GM19324 (cell line): Measurements from ENCODE around the gene LRWD1.
"Not testable (repeated sequence)": the region's sequence is repeated elsewhere in the genome, so short reads cannot be mapped to it uniquely, and the experiment has no call there.

ENCODE experiments used
- ATAC-seq: cut with Tn5 transposase; IDR thresholded peaks from one replicate; pipeline ENCODE4 v1.9.1; 2021; ENCODE audit warnings: mild to moderate bottlenecking, moderate library complexity; ENCODE audit not compliant: unreplicated experiment, low FRiP score

The LRWD1 gene

GRCh38 chr7:102493220-102493935, 28.6 kb downstream of the LRWD1 start:
- ATAC-seq, result not testable (repeated sequence)

GRCh38 chr7:102494026-102494425, 29.2 kb downstream of the LRWD1 start:
- ATAC-seq, result not testable (repeated sequence)

- ATAC-seq, result peak; percentile 69
These were observed 29.8 kb downstream of the LRWD1 start for GRCh38 chr7:102494473-102495149.

- ATAC-seq, result not testable (repeated sequence)
These were observed 32.1 kb downstream of the LRWD1 start for GRCh38 chr7:102496861-102497260.

- not testable (repeated sequence) for ATAC-seq
These were observed 32.5 kb downstream of the LRWD1 start for GRCh38 chr7:102497308-102497707.

GRCh38 chr7:102498321-102498720, 33.5 kb downstream of the LRWD1 start:
- not testable (repeated sequence) for ATAC-seq

GRCh38 chr7:102503141-102503540, 38.4 kb downstream of the LRWD1 start:
- ATAC-seq, result not testable (repeated sequence)

GRCh38 chr7:102505298-102506185, 40.8 kb downstream of the LRWD1 start:
- not testable (repeated sequence) for ATAC-seq

- ATAC-seq, result not testable (repeated sequence)
These were observed 42.8 kb downstream of the LRWD1 start for GRCh38 chr7:102507410-102508088.

GRCh38 chr7:102510575-102510974, 45.8 kb downstream of the LRWD1 start:
- ATAC-seq, result not testable (repeated sequence)

GRCh38 chr7:102511860-102512522, 47.2 kb downstream of the LRWD1 start:
- ATAC-seq, result peak; percentile 33

GRCh38 chr7:102512642-102513221, 47.9 kb downstream of the LRWD1 start:
- ATAC-seq, result not testable (repeated sequence)

GRCh38 chr7:102514881-102515721, 50.3 kb downstream of the LRWD1 start:
- peak; percentile 70 for ATAC-seq

- not testable (repeated sequence) for ATAC-seq
These were observed 51.1 kb downstream of the LRWD1 start for GRCh38 chr7:102515889-102516288.

GRCh38 chr7:102516951-102517350, 52.2 kb downstream of the LRWD1 start:
- ATAC-seq, result not testable (repeated sequence)

GRCh38 chr7:102517550-102518147, 52.9 kb downstream of the LRWD1 start, which contains the start of gene RASA4B:
Gene RASA4B, minus strand, starts transcription at chr7:102517777. Its CDS starts 67 bp downstream, at chr7:102517710.
- ATAC-seq, result peak; percentile 83

- ATAC-seq, result not testable (repeated sequence)
These were observed 56.0 kb downstream of the LRWD1 start for GRCh38 chr7:102520797-102521196.
